Upper lobe of right lung (tissue), 1 donor: ENCODE measurements around the gene INKA2. TPM values are rescaled to one million over a fixed set of nuclear protein-coding genes. Genes with fewer than 3 reads are reported as not detected.

Experiments used
- ATAC-seq: fragments of 200-7000 bp; cut with Tn5 transposase; one replicate; pipeline ENCODE4 v1.9.1; 2020; ENCODE audit warnings: mild to moderate bottlenecking, moderate library complexity
- DNase-seq: peaks from one replicate; pipeline ENCODE4 v3.0.0-alpha.2; 2020
- H3K27ac ChIP-seq: fragments of 200-600 bp; one replicate; pipeline ENCODE4 v1.8.0; 2022
- H3K27me3 ChIP-seq: fragments of 200-600 bp; one replicate; pipeline ENCODE4 v1.8.0; 2022; ENCODE audit warnings: mild to moderate bottlenecking
- H3K36me3 ChIP-seq: fragments of 200-600 bp; one replicate; pipeline ENCODE4 v1.8.0; 2022
- H3K4me1 ChIP-seq: fragments of 200-600 bp; one replicate; pipeline ENCODE4 v1.8.0; 2022
- H3K4me3 ChIP-seq: fragments of 200-600 bp; one replicate; pipeline ENCODE4 v1.8.0; 2022; ENCODE audit warnings: mild to moderate bottlenecking
- H3K9me3 ChIP-seq: fragments of 200-600 bp; one replicate; pipeline ENCODE4 v1.8.0; 2022
- CTCF ChIP-seq: fragments of 200-600 bp; IDR thresholded peaks from one replicate; pipeline ENCODE4 v1.8.0; 2022; ENCODE audit warnings: antibody characterized with exemption
- intact Hi-C: fragments of 100-400 bp; cut with DNase I; formaldehyde crosslinking; loops from one replicate; pipeline ENCODE4 v1.11.0; 2022
- total RNA-seq: library from RNA; stranded (reverse); fragmentation: NEBNext Ultra II Directional; extraction: Animal tissue kit (Norgen Biotek cat#: 25700); gene quantifications from one replicate; pipeline ENCODE4 v1.2.1, GENCODE V29; 2021
- donor health status: DM: no; HTN: yes; CAD: no; lungs with severe emphysema.

INKA2 gene
- total RNA-seq, 1 donor from 2014 or later, result 13.3 TPM

- Histone ChIP-seq H3K4me1 (peaks cover 33% of the 10 kb centered on the region), H3K36me3 (peaks cover 4% of the 10 kb centered on the region), H3K27me3 (no peaks in the 10 kb centered on the region), H3K4me3 (no peak overlapping the region), H3K9me3 (no peaks in the 10 kb centered on the region), H3K27ac (no peak overlapping the region)
- no peak for ATAC-seq
- TF ChIP-seq CTCF, result no peak
- intact Hi-C loops, result no loop called here
- no peak for DNase-seq
Measured at GRCh38 chr1:111719135-111719534, 20.1 kb downstream of the INKA2 start.

- H3K9me3 ChIP-seq, result no peaks in the 10 kb centered on the region
Measured at GRCh38 chr1:111717450-111717849, 21.7 kb downstream of the INKA2 start.

GRCh38 chr1:111716333-111716732, 22.9 kb downstream of the INKA2 start:
- H3K27ac ChIP-seq, result no peak overlapping the region
- no peaks in the 10 kb centered on the region for H3K9me3 ChIP-seq
- H3K36me3 ChIP-seq, result peaks cover 21% of the 10 kb centered on the region
- no peak for TF ChIP-seq CTCF
- H3K4me3 ChIP-seq, result no peak overlapping the region
- no peaks in the 10 kb centered on the region for H3K27me3 ChIP-seq
- DNase-seq, result no peak
- intact Hi-C loops, result no loop called here
- no peak for ATAC-seq
- peaks cover 12% of the 10 kb centered on the region for H3K4me1 ChIP-seq

More at GRCh38 chr1:111717450-111717849, 21.7 kb downstream of the INKA2 start:
- Histone ChIP-seq H3K4me3 (no peak overlapping the region), H3K4me1 (peaks cover 21% of the 10 kb centered on the region), H3K27ac (no peak overlapping the region), H3K36me3 (peaks cover 11% of the 10 kb centered on the region), H3K27me3 (no peaks in the 10 kb centered on the region)
- DNase-seq, result no peak
- ATAC-seq, result no peak
- intact Hi-C loops, result no loop called here
- TF ChIP-seq CTCF, result no peak

GRCh38 chr1:111709986-111710385, 29.2 kb downstream of the INKA2 start:
- no peak for ATAC-seq
- TF ChIP-seq CTCF, result no peak
- Histone ChIP-seq H3K4me3 (no peak overlapping the region), H3K27ac (no peak overlapping the region), H3K4me1 (peaks cover 4% of the 10 kb centered on the region), H3K9me3 (no peaks in the 10 kb centered on the region), H3K36me3 (peaks cover 68% of the 10 kb centered on the region), H3K27me3 (no peaks in the 10 kb centered on the region)
- intact Hi-C loops, result no loop called here
- DNase-seq, result no peak

GRCh38 chr1:111707906-111708305, 31.3 kb downstream of the INKA2 start:
- Histone ChIP-seq H3K4me1 (peaks cover 4% of the 10 kb centered on the region), H3K27me3 (no peaks in the 10 kb centered on the region), H3K4me3 (no peak overlapping the region), H3K36me3 (peaks cover 87% of the 10 kb centered on the region), H3K9me3 (no peaks in the 10 kb centered on the region), H3K27ac (peak overlapping the region; percentile 8)
- DNase-seq (no peak), ATAC-seq (peak; percentile 78)
- intact Hi-C loops, result no loop called here
- no peak for TF ChIP-seq CTCF

- no peak for DNase-seq
- H3K9me3 ChIP-seq, result no peaks in the 10 kb centered on the region
- H3K36me3 ChIP-seq, result peaks cover 85% of the 10 kb centered on the region
- no peak for ATAC-seq
- H3K27ac ChIP-seq, result no peak overlapping the region
- H3K4me3 ChIP-seq, result no peak overlapping the region
- no peaks in the 10 kb centered on the region for H3K27me3 ChIP-seq
- peaks cover 4% of the 10 kb centered on the region for H3K4me1 ChIP-seq
- intact Hi-C loops, result no loop called here
- no peak for TF ChIP-seq CTCF
Measured at GRCh38 chr1:111706921-111707320, 32.3 kb downstream of the INKA2 start.
